GM19397 (cell line): Measurements from ENCODE around the gene MMP11.

Experiments used
- ATAC-seq: cut with Tn5 transposase; IDR thresholded peaks from one replicate; pipeline ENCODE4 v1.9.1; 2021; ENCODE audit warnings: mild to moderate bottlenecking, moderate library complexity; ENCODE audit not compliant: unreplicated experiment

The MMP11 gene

GRCh38 chr22:23779731-23780130 lies 7.1 kb downstream of the MMP11 start:
- ATAC-seq: no peak

- no peak for ATAC-seq
These were observed 7.6 kb downstream of the MMP11 start for GRCh38 chr22:23780146-23780748.

GRCh38 chr22:23781065-23781464 lies 8.4 kb downstream of the MMP11 start:
- no peak for ATAC-seq

GRCh38 chr22:23781511-23782183 lies 9.0 kb downstream of the MMP11 start:
- no peak for ATAC-seq

GRCh38 chr22:23782252-23782651 lies 9.6 kb downstream of the MMP11 start:
- ATAC-seq: no peak

- ATAC-seq: no peak
These were observed 10.1 kb downstream of the MMP11 start for GRCh38 chr22:23782703-23783102.

- ATAC-seq: no peak
These were observed 10.9 kb downstream of the MMP11 start for GRCh38 chr22:23783265-23784150.

- no peak for ATAC-seq
These were observed 11.6 kb downstream of the MMP11 start for GRCh38 chr22:23784215-23784732.

GRCh38 chr22:23786261-23786710 lies 13.6 kb downstream of the MMP11 start:
- no peak for ATAC-seq

- peak; percentile 69 for ATAC-seq
These were observed 14.3 kb downstream of the MMP11 start, which contains the start of gene SMARCB1 for GRCh38 chr22:23786752-23787599. SMARCB1 (plus strand) TSS chr22:23786966; CDS start chr22:23787170, 204 bp downstream.

- peak; percentile 18 for ATAC-seq
These were observed 14.9 kb downstream of the MMP11 start for GRCh38 chr22:23787600-23787896.

GRCh38 chr22:23787910-23788309 lies 15.3 kb downstream of the MMP11 start:
- ATAC-seq: no peak

- ATAC-seq: no peak
These were observed 16.5 kb downstream of the MMP11 start for GRCh38 chr22:23789121-23789520.

GRCh38 chr22:23789638-23790037 lies 17.0 kb downstream of the MMP11 start:
- ATAC-seq: no peak

- no peak for ATAC-seq
These were observed 18.4 kb downstream of the MMP11 start for GRCh38 chr22:23790819-23791737.

GRCh38 chr22:23791738-23792645 lies 19.3 kb downstream of the MMP11 start:
- ATAC-seq: no peak

GRCh38 chr22:23793326-23793725 lies 20.7 kb downstream of the MMP11 start:
- no peak for ATAC-seq

GRCh38 chr22:23796461-23796860 lies 23.8 kb downstream of the MMP11 start:
- ATAC-seq: no peak
